Measurements from ENCODE around the gene LMAN1. TPM values are rescaled to one million over a fixed set of nuclear protein-coding genes. Genes with fewer than 3 reads are reported as not detected.

Gene LMAN1
- total and polyA plus RNA-seq, 2 of the 13 experiments (the other 11 are each of a cell fraction or from before 2014, with no cell fraction given) = 127 to 131 TPM

DNA sequence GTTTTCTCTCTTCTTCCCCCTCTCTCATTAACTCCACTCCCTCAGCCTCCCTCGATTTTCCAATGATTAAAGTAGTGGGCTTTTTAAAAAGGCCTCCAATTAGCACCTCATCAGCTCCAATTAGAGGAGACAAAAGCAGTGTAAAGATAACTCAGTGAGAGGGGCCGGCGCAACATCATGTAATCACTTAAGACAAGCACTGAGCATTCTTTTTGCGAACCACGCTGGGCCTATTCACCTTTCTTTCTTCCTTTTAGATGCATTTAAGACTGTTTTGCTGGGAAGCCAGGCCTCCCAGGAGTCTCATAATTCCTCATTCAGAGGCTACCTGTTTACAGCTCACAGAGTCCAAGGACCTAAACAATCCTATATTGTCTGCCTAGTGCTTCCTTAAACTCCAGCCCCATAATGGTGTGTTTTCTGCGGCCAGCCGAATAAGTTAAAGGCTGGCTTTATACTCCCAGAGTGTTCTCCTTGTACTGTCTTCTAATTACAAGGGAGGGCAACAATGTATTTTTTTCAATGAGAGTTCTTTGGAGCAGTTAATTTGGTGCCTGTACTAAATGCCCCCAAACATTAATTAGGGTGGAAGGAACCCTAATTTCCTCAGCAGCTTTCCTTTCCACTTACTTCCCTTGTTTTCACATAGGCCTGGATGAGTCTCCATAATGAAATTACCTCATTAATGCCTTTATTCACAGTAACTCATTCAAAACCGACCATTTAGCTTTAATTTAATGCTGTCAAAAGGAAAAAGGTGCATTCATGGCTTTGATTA lies 28.0 kb upstream of the LMAN1 start:
- Histone ChIP-seq H3K27me3 (ENCODE audit: control insufficient read depth in 1 of 2, insufficient read depth in 2 of 2, low read length in 2 of 2) (peaks cover 0 to 18% of the 10 kb centered on the region in 2 experiments; a peak in 2 of 5 replicates), H3K4me1 (ENCODE audit: insufficient read depth, low read length) (no peaks in the 10 kb centered on the region), H3K9ac (ENCODE audit: insufficient read depth, low read depth, low read length) (no peak overlapping the region), H3K27ac (ENCODE audit: extremely low read length, insufficient read depth, low read length) (no peak overlapping the region), H2AFZ (ENCODE audit: low read length) (no peak overlapping the region), H4K20me1 (ENCODE audit: insufficient read depth, low read length) (no peaks in the 10 kb centered on the region), H3K36me3 (replicated peaks in 1 of 2; ENCODE audit: control insufficient read depth in 1 of 2, insufficient read depth in 2 of 2, low read length in 2 of 2) (no peaks in the 10 kb centered on the region), H3K9me3 (ENCODE audit: low read length) (no peaks in the 10 kb centered on the region), H3K79me2 (ENCODE audit: insufficient read depth, low read length) (no peaks in the 10 kb centered on the region), H3K4me2 (ENCODE audit: low read depth, low read length) (no peak overlapping the region), H3K4me3 (replicated peaks in 1 of 3; ENCODE audit: insufficient read depth in 1 of 3, low read depth in 2 of 3, low read length in 3 of 3) (no peak overlapping the region)
- no peak for FAIRE-seq
- POLR2A ChIA-PET = no interaction called here
- DNase-seq (ENCODE audit: low spot score) = no peak
- intact Hi-C loops (cut with micrococcal nuclease; ENCODE audit: unreplicated experiment) = no loop called here
- no peak for ATAC-seq
- in situ Hi-C loops (cut with HindIII; ENCODE audit: extremely low pct_ligation_motif_present, low pct_unique_long_range_greater_than_20kb) = no loop called here
- whole genome bisulfite sequencing (ENCODE audit: low lambda C conversion rate) = 60% methylated on average over 8 of the region's 8 CpGs
- BruUV-seq (replicated peaks) = no TSS peak
- CTCF ChIA-PET (ENCODE audit: low intra/inter-chr PET ratio, low total read pairs) = no interaction called here
- TF ChIP-seq RCOR2 (CRISPR knock-in tag; IDR thresholded peaks at IDR 0.05) (no peak), KAT8 (CRISPR knock-in tag; IDR thresholded peaks at IDR 0.05) (no peak), ZNF34 (CRISPR knock-in tag; IDR thresholded peaks at IDR 0.05; ENCODE audit: borderline replicate concordance) (no peak), KLF9 (CRISPR knock-in tag; IDR thresholded peaks at IDR 0.05; ENCODE audit: low read depth) (no peak), MEIS2 (CRISPR knock-in tag; IDR thresholded peaks at IDR 0.05) (no peak), MED13 (CRISPR knock-in tag; IDR thresholded peaks at IDR 0.05) (no peak), ZNF121 (CRISPR knock-in tag; IDR thresholded peaks at IDR 0.05) (no peak), SNRNP70 (IDR thresholded peaks at IDR 0.05; ENCODE audit: low read depth, low read length) (no peak)
- TF ChIP-seq, protein P1, sequence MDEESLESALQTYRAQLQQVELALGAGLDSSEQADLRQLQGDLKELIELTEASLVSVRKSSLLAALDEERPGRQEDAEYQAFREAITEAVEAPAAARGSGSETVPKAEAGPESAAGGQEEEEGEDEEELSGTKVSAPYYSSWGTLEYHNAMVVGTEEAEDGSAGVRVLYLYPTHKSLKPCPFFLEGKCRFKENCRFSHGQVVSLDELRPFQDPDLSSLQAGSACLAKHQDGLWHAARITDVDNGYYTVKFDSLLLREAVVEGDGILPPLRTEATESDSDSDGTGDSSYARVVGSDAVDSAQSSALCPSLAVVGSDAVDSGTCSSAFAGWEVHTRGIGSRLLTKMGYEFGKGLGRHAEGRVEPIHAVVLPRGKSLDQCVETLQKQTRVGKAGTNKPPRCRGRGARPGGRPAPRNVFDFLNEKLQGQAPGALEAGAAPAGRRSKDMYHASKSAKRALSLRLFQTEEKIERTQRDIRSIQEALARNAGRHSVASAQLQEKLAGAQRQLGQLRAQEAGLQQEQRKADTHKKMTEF (CRISPR knock-in tag; IDR thresholded peaks at IDR 0.05) = no peak
- TF ChIP-seq, protein P2, sequence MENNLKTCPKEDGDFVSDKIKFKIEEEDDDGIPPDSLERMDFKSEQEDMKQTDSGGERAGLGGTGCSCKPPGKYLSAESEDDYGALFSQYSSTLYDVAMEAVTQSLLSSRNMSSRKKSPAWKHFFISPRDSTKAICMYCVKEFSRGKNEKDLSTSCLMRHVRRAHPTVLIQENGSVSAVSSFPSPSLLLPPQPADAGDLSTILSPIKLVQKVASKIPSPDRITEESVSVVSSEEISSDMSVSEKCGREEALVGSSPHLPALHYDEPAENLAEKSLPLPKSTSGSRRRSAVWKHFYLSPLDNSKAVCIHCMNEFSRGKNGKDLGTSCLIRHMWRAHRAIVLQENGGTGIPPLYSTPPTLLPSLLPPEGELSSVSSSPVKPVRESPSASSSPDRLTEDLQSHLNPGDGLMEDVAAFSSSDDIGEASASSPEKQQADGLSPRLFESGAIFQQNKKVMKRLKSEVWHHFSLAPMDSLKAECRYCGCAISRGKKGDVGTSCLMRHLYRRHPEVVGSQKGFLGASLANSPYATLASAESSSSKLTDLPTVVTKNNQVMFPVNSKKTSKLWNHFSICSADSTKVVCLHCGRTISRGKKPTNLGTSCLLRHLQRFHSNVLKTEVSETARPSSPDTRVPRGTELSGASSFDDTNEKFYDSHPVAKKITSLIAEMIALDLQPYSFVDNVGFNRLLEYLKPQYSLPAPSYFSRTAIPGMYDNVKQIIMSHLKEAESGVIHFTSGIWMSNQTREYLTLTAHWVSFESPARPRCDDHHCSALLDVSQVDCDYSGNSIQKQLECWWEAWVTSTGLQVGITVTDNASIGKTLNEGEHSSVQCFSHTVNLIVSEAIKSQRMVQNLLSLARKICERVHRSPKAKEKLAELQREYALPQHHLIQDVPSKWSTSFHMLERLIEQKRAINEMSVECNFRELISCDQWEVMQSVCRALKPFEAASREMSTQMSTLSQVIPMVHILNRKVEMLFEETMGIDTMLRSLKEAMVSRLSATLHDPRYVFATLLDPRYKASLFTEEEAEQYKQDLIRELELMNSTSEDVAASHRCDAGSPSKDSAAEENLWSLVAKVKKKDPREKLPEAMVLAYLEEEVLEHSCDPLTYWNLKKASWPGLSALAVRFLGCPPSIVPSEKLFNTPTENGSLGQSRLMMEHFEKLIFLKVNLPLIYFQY (CRISPR knock-in tag; IDR thresholded peaks at IDR 0.05; ENCODE audit: borderline replicate concordance) = no peak
- TF ChIP-seq, protein P3, sequence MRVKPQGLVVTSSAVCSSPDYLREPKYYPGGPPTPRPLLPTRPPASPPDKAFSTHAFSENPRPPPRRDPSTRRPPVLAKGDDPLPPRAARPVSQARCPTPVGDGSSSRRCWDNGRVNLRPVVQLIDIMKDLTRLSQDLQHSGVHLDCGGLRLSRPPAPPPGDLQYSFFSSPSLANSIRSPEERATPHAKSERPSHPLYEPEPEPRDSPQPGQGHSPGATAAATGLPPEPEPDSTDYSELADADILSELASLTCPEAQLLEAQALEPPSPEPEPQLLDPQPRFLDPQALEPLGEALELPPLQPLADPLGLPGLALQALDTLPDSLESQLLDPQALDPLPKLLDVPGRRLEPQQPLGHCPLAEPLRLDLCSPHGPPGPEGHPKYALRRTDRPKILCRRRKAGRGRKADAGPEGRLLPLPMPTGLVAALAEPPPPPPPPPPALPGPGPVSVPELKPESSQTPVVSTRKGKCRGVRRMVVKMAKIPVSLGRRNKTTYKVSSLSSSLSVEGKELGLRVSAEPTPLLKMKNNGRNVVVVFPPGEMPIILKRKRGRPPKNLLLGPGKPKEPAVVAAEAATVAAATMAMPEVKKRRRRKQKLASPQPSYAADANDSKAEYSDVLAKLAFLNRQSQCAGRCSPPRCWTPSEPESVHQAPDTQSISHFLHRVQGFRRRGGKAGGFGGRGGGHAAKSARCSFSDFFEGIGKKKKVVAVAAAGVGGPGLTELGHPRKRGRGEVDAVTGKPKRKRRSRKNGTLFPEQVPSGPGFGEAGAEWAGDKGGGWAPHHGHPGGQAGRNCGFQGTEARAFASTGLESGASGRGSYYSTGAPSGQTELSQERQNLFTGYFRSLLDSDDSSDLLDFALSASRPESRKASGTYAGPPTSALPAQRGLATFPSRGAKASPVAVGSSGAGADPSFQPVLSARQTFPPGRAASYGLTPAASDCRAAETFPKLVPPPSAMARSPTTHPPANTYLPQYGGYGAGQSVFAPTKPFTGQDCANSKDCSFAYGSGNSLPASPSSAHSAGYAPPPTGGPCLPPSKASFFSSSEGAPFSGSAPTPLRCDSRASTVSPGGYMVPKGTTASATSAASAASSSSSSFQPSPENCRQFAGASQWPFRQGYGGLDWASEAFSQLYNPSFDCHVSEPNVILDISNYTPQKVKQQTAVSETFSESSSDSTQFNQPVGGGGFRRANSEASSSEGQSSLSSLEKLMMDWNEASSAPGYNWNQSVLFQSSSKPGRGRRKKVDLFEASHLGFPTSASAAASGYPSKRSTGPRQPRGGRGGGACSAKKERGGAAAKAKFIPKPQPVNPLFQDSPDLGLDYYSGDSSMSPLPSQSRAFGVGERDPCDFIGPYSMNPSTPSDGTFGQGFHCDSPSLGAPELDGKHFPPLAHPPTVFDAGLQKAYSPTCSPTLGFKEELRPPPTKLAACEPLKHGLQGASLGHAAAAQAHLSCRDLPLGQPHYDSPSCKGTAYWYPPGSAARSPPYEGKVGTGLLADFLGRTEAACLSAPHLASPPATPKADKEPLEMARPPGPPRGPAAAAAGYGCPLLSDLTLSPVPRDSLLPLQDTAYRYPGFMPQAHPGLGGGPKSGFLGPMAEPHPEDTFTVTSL (CRISPR knock-in tag; IDR thresholded peaks at IDR 0.05; ENCODE audit: borderline replicate concordance) = no peak
